Neutrophil (primary cell): ENCODE results near the gene MYO5B.

Source experiments
- H3K27ac ChIP-seq: fragments of 200-600 bp; sonication (generic); 2 replicates; pipeline ENCODE4 v1.5.1; 2016; ENCODE audit warnings: mild to moderate bottlenecking, moderate library complexity
- H3K27me3 ChIP-seq: fragments of 200-600 bp; sonication (generic); 2 replicates; pipeline ENCODE4 v1.6.0; 2016; ENCODE audit warnings: mild to moderate bottlenecking
- H3K36me3 ChIP-seq: fragments of 200-600 bp; sonication (generic); 2 replicates; pipeline ENCODE4 v1.5.1; 2017
- H3K4me1 ChIP-seq, 2 experiments: fragments of 200-600 bp in 1 of 2; sonication (generic) in 1 of 2; 1 replicate in 1 of 2; 2 replicates in 1 of 2; pipeline versions ENCODE4 v1.5.1 to v1.6.1; 2013 to 2016; ENCODE audit warnings: low read depth in 1 of 2, low read length in 1 of 2, mild to moderate bottlenecking in 1 of 2, moderate library complexity in 1 of 2; ENCODE audit not compliant: control insufficient read depth in 1 of 2, insufficient read depth in 1 of 2
- H3K4me3 ChIP-seq, 2 experiments: fragments of 200-600 bp in 1 of 2; sonication (generic) in 1 of 2; 1 replicate in 1 of 2; 2 replicates in 1 of 2; pipeline ENCODE4 v1.5.1; 2013 to 2016; ENCODE audit warnings: low read depth in 1 of 2, low read length in 1 of 2, mild to moderate bottlenecking in 1 of 2, moderate library complexity in 1 of 2
- H3K9me3 ChIP-seq: fragments of 200-600 bp; sonication (generic); 2 replicates; pipeline ENCODE4 v1.5.1; 2016
- TF ChIP-seq, protein P1 (sequence below): fragments of 200-600 bp; sonication (generic); IDR thresholded peaks from 2 replicates; pipeline ENCODE4 v1.5.1; 2016; ENCODE audit warnings: antibody characterized with exemption

Gene MYO5B

DNA sequence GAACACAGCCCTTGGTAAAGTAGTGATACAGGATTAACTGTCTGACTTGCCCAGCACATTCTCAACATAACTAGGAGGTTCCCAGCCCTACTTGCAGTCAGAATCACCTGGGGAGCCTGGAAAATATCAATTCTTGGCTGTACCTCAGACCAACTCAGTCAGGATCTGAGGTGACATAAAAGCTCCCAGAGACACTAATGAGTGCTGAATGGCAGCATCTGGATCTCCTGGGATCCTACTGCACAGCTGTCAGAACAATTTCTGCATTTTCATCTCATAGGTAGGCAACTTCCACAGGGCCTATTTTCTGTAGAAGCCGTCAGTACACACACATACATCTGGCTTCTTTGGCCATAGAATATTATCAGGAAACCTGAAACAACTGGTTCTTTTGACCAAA, 138.8 kb downstream of the MYO5B start:
- Histone ChIP-seq H3K4me1 (no peaks in the 10 kb centered on the region), H3K9me3 (no peaks in the 10 kb centered on the region), H3K27ac (no peak overlapping the region), H3K36me3 (no peaks in the 10 kb centered on the region), H3K27me3 (peaks cover 14% of the 10 kb centered on the region), H3K4me3 (no peak overlapping the region)
- TF ChIP-seq, protein P1, sequence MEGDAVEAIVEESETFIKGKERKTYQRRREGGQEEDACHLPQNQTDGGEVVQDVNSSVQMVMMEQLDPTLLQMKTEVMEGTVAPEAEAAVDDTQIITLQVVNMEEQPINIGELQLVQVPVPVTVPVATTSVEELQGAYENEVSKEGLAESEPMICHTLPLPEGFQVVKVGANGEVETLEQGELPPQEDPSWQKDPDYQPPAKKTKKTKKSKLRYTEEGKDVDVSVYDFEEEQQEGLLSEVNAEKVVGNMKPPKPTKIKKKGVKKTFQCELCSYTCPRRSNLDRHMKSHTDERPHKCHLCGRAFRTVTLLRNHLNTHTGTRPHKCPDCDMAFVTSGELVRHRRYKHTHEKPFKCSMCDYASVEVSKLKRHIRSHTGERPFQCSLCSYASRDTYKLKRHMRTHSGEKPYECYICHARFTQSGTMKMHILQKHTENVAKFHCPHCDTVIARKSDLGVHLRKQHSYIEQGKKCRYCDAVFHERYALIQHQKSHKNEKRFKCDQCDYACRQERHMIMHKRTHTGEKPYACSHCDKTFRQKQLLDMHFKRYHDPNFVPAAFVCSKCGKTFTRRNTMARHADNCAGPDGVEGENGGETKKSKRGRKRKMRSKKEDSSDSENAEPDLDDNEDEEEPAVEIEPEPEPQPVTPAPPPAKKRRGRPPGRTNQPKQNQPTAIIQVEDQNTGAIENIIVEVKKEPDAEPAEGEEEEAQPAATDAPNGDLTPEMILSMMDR: no peak

DNA sequence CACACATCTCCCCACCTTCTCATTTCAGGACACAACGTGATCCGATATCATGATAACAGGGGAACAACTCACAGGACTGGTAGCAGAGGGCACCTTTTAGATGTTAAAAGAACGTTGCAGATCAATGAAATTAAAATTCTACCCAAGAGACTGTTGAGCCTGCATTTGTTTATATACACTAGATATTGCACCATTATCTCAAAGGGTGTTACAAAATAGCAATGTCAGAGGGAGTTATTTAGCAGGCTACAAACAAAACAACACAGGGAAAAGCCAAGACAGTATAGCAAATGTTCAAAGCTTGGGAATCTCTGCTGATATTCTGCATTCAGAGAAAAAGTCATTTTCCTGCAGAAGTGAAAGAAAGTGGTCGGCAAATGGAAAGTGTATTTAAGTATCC, 139.5 kb downstream of the MYO5B start:
- peaks cover 9% of the 10 kb centered on the region for H3K27me3 ChIP-seq
- no peak overlapping the region for H3K27ac ChIP-seq
- H3K36me3 ChIP-seq: no peaks in the 10 kb centered on the region
- no peaks in the 10 kb centered on the region for H3K9me3 ChIP-seq
- no peaks in the 10 kb centered on the region for H3K4me1 ChIP-seq
- H3K4me3 ChIP-seq: no peak overlapping the region
- TF ChIP-seq, protein P1: no peak

DNA sequence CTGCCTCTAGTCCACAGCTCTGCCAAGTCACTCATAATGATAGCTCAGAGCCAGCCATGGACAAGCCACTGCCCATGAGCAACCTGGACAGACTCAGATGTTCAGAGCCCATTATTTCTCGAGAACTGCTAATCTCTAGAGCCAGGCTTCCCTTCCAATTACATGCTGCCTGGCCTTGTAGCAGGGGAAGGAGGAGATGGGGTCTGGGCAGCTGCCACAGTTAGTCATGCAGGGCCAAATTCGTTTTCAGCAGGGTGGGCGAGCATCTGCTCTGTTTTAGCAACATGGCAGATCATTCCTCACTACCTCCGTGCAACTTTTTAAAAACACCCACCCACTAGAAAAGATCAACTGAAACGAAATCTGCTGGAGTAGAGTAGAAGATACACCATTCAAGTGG, 141.8 kb downstream of the MYO5B start:
- TF ChIP-seq, protein P1: no peak
- Histone ChIP-seq H3K4me1 (no peaks in the 10 kb centered on the region), H3K9me3 (no peaks in the 10 kb centered on the region), H3K36me3 (no peaks in the 10 kb centered on the region), H3K27ac (no peak overlapping the region), H3K4me3 (no peak overlapping the region), H3K27me3 (no peaks in the 10 kb centered on the region)

DNA sequence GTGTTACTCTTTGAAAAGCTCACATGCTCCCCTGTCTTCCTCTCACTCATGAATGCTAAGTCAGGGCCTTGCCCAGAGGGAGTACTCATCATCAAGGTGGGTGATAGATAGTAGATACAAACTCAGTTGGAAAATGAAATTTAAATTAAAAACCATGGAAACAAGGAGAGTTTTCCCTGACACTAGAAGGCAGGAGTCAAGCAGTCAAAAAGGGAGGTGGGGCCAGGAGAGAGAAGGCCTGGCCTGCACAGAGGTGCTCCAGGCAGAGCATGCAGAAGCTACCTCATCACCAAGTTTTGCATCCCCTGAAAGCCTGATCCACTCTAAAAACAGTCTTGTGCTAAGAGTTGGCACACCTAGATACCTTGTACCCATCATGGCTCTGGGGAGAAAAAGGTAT, 143.7 kb downstream of the MYO5B start:
- H3K27ac ChIP-seq: no peak overlapping the region
- H3K4me3 ChIP-seq: no peak overlapping the region
- H3K27me3 ChIP-seq: no peaks in the 10 kb centered on the region
- no peaks in the 10 kb centered on the region for H3K9me3 ChIP-seq
- no peaks in the 10 kb centered on the region for H3K4me1 ChIP-seq
- no peaks in the 10 kb centered on the region for H3K36me3 ChIP-seq
- TF ChIP-seq, protein P1: no peak

DNA sequence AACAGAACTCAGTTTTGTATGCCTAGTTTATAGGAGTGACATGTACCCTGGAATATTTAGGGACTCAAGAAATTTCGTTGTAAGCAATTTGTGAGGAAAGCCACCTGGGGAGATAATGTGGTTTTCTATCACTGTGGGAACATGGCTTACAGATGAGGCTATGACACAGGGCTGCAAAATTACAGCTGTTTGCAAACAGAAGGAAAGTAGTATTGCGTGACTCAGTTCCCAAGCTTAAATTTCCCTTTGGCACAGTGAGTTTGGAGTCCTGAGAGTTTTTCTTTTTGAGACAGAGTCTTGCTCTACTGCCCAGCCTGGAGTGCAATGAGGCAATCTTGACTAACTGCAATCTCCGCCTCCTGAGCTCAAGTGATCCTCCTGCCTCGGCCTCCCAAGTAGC, 149.8 kb downstream of the MYO5B start:
- Histone ChIP-seq H3K4me3 (no peak overlapping the region), H3K4me1 (no peaks in the 10 kb centered on the region), H3K27ac (no peak overlapping the region), H3K36me3 (no peaks in the 10 kb centered on the region), H3K27me3 (peaks cover 10% of the 10 kb centered on the region), H3K9me3 (no peaks in the 10 kb centered on the region)
- TF ChIP-seq, protein P1: no peak

DNA sequence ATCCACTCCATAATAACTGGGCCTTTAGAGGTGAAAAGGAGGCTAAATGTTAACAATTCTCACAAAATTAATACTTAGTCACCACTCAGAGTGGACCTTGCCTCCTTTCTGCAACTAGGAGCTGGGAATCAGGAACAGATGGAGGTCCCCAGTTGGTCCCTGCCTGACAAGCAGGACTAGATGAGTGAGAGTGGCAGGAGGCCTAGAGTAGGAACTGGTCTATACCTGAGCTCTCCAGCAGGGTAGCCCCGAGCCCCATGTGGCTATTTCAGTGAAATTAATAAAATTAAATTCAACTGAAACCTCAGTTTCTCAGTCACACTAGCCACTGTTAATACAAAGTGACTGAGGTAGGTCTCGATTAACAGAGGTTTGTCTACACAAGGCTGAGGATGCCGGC, 150.5 kb downstream of the MYO5B start:
- Histone ChIP-seq H3K27ac (no peak overlapping the region), H3K9me3 (no peaks in the 10 kb centered on the region), H3K4me1 (no peaks in the 10 kb centered on the region), H3K36me3 (no peaks in the 10 kb centered on the region), H3K4me3 (no peak overlapping the region), H3K27me3 (peaks cover 10% of the 10 kb centered on the region)
- TF ChIP-seq, protein P1: no peak
